ENCODE measurements around the gene SLC34A2.

DNA sequence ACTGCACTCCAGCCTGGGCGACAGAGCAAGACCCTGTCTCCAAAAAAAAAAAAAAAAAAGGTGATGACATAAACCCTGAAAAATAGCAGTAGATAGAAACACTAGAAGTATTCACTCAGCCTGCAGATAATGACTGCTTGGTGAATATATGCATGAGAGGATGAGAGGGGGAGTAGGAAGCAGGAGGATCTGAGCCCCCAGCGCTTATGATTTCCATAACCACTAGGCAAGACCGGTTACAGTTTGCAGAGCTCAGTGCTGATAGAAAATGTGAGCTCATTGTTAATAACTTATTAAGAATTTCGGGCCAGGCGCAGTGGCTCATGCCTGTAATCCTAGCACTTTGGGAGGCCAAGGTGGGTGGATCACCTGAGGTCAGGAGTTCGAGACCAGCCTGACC, 40.8 kb upstream of the SLC34A2 start:
- TF ChIP-seq, protein P1, sequence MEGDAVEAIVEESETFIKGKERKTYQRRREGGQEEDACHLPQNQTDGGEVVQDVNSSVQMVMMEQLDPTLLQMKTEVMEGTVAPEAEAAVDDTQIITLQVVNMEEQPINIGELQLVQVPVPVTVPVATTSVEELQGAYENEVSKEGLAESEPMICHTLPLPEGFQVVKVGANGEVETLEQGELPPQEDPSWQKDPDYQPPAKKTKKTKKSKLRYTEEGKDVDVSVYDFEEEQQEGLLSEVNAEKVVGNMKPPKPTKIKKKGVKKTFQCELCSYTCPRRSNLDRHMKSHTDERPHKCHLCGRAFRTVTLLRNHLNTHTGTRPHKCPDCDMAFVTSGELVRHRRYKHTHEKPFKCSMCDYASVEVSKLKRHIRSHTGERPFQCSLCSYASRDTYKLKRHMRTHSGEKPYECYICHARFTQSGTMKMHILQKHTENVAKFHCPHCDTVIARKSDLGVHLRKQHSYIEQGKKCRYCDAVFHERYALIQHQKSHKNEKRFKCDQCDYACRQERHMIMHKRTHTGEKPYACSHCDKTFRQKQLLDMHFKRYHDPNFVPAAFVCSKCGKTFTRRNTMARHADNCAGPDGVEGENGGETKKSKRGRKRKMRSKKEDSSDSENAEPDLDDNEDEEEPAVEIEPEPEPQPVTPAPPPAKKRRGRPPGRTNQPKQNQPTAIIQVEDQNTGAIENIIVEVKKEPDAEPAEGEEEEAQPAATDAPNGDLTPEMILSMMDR (IDR thresholded peaks at IDR 0.05; ENCODE audit: low read length), result no peak
- TF ChIP-seq EZH2 (optimal IDR thresholded peaks at IDR 0.05; ENCODE audit: low read depth, low read length) (no peak), EZH2phosphoT487 (IDR thresholded peaks at IDR 0.05; ENCODE audit: low read length) (no peak)

Data from MM.1S (cell line).